GM18508 (cell line): ENCODE measurements around the gene EFNB3.

Experiments used
- ATAC-seq: cut with Tn5 transposase; IDR thresholded peaks from one replicate; pipeline ENCODE4 v1.9.1; 2021; ENCODE audit warnings: moderate number of reproducible peaks; ENCODE audit not compliant: insufficient read depth, unreplicated experiment

EFNB3 gene

GRCh38 chr17:7756968-7757367 lies 52.0 kb downstream of the EFNB3 start:
- no peak for ATAC-seq
